NB4 (cell line): ENCODE data around the gene ASS1.

Experiments
- MYC ChIP-seq: IDR thresholded peaks from 2 replicates; pipeline ENCODE4 v1.6.1; 2011; ENCODE audit warnings: low read depth, low read length
- POLR2A ChIP-seq: IDR thresholded peaks from 2 replicates; pipeline ENCODE4 v1.6.1; 2011; ENCODE audit warnings: mild to moderate bottlenecking; ENCODE audit not compliant: insufficient read length; ENCODE audit errors: extremely low read depth
- TF ChIP-seq, protein P1 (sequence below): IDR thresholded peaks from one replicate; pipeline ENCODE4 v1.5.1; 2012; ENCODE audit warnings: low read depth, low read length

DNA sequence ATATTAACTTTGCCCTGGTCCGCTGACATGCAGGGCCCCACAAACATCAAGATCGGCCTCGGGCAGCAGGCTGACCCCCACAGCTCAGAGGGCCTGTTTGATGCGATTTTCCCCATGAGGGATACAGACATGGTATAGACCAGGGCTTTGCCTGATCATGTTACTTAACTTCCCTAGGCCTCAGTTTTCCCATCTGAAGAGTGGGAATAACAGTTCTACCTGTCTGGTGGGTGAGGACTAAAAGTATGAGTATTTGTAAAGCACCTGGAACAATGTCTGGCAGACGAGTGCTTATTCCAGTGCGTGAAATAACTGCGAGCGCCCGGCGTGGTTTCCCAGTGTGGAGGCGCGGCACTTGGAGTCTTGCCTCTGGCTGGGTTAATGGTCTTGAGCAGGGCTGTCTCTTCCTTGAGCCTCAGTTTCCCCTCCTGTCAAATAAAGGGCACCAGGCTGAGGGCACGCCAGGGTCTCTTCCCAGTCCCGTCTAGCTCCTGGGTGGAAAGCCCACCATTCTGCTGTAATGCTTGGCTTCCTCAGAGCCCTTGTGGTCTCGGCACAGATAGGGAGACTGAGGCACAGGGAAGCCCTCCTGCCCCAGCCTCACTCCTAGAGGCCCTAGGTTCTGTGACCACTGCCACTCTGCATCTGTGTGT is 47.2 kb downstream of the ASS1 start:
- no peak for TF ChIP-seq MYC
- TF ChIP-seq, protein P1, sequence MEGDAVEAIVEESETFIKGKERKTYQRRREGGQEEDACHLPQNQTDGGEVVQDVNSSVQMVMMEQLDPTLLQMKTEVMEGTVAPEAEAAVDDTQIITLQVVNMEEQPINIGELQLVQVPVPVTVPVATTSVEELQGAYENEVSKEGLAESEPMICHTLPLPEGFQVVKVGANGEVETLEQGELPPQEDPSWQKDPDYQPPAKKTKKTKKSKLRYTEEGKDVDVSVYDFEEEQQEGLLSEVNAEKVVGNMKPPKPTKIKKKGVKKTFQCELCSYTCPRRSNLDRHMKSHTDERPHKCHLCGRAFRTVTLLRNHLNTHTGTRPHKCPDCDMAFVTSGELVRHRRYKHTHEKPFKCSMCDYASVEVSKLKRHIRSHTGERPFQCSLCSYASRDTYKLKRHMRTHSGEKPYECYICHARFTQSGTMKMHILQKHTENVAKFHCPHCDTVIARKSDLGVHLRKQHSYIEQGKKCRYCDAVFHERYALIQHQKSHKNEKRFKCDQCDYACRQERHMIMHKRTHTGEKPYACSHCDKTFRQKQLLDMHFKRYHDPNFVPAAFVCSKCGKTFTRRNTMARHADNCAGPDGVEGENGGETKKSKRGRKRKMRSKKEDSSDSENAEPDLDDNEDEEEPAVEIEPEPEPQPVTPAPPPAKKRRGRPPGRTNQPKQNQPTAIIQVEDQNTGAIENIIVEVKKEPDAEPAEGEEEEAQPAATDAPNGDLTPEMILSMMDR, result no peak
- no peak for TF ChIP-seq POLR2A
